Natural killer cell treated with Interleukin-12 subunit alpha and Interleukin-12 subunit beta and Interleukin-15 and Interleukin-18, amount 100 ng/mL, for 72 hours (primary cell): ENCODE results near the gene TBC1D1. TPM values are rescaled to one million over a fixed set of nuclear protein-coding genes. Genes with fewer than 3 reads are reported as not detected.

ENCODE experiments used
- ATAC-seq, 2 donors: fragments of 150-1000 bp; cut with Tn5 transposase in 1 of 2; sonication (Bioruptor Pico), chemical (Tn5 transposase) in 1 of 2; 2 replicates each; pipeline ENCODE4 v1.10.0; 2021
- DNase-seq: peaks from one replicate; pipeline ENCODE4 v3.0.0; 2022; ENCODE audit warnings: low spot score
- H3K27ac Mint-ChIP-seq, 2 donors: 1 replicate in 1 of 2; 2 replicates in 1 of 2; pipeline ENCODE4 v1.8.0; 2022; ENCODE audit warnings: mixed read lengths in 2 of 2, mild to moderate bottlenecking in 1 of 2, moderate library complexity in 1 of 2
- H3K27me3 Mint-ChIP-seq, 2 donors: 1 replicate in 1 of 2; 2 replicates in 1 of 2; pipeline ENCODE4 v1.8.0; 2022; ENCODE audit warnings: mixed read lengths in 2 of 2
- H3K36me3 Mint-ChIP-seq: one replicate; pipeline ENCODE4 v1.8.0; 2022; ENCODE audit warnings: mixed read lengths
- H3K4me1 Mint-ChIP-seq, 2 donors: 1 replicate in 1 of 2; 2 replicates in 1 of 2; pipeline ENCODE4 v1.8.0; 2022; ENCODE audit warnings: low read depth in 2 of 2, mixed read lengths in 2 of 2, mild to moderate bottlenecking in 1 of 2
- H3K4me3 Mint-ChIP-seq: one replicate; pipeline ENCODE4 v1.8.0; 2022; ENCODE audit warnings: mixed read lengths
- H3K9me3 Mint-ChIP-seq: 2 replicates; pipeline ENCODE4 v1.8.0; 2022; ENCODE audit warnings: mixed read lengths
- total RNA-seq, 2 donors: library from RNA; stranded (reverse); gene quantifications; one replicate each; pipeline ENCODE4 v1.2.3, GENCODE V29; 2022

Gene TBC1D1
- total RNA-seq, 2 donors from 2014 or later = 47.9 to 66.6 TPM

- Mint-ChIP-seq H3K36me3 (no peaks in the 10 kb centered on the region), H3K27ac (peak overlapping the region in 1 of 2 donors; percentile 0), H3K27me3 (no peaks in the 10 kb centered on the region), H3K9me3 (no peaks in the 10 kb centered on the region), H3K4me1 (peaks cover 16 to 21% of the 10 kb centered on the region in 2 donors), H3K4me3 (no peak overlapping the region)
- ATAC-seq (no peak), DNase-seq (no peak)
Observed at GRCh38 chr4:38082424-38083385, 191.8 kb downstream of the TBC1D1 start.

GRCh38 chr4:38084877-38085711, 194.2 kb downstream of the TBC1D1 start:
- Mint-ChIP-seq H3K4me3 (no peak overlapping the region), H3K36me3 (peaks cover under 1% of the 10 kb centered on the region), H3K27ac (no peak overlapping the region)

GRCh38 chr4:38085751-38086150, 194.9 kb downstream of the TBC1D1 start:
- no peaks in the 10 kb centered on the region for H3K27me3 Mint-ChIP-seq
- peaks cover 7% of the 10 kb centered on the region for H3K36me3 Mint-ChIP-seq
- H3K9me3 Mint-ChIP-seq = no peaks in the 10 kb centered on the region
- H3K4me1 Mint-ChIP-seq = peaks cover 7 to 11% of the 10 kb centered on the region in 2 donors
- H3K27ac Mint-ChIP-seq = no peak overlapping the region
- DNase-seq = no peak
- H3K4me3 Mint-ChIP-seq = no peak overlapping the region
- ATAC-seq = no peak

More at GRCh38 chr4:38084877-38085711, 194.2 kb downstream of the TBC1D1 start:
- Mint-ChIP-seq H3K9me3 (no peaks in the 10 kb centered on the region), H3K27me3 (no peaks in the 10 kb centered on the region), H3K4me1 (peaks cover under 1 to 9% of the 10 kb centered on the region in 2 donors)
- no peak for DNase-seq
- ATAC-seq = no peak

- no peak overlapping the region for H3K4me3 Mint-ChIP-seq
- no peaks in the 10 kb centered on the region for H3K9me3 Mint-ChIP-seq
- DNase-seq (no peak), ATAC-seq (no peak)
- H3K36me3 Mint-ChIP-seq = peaks cover 13% of the 10 kb centered on the region
- H3K4me1 Mint-ChIP-seq = peaks cover 13 to 16% of the 10 kb centered on the region in 2 donors
- no peak overlapping the region for H3K27ac Mint-ChIP-seq
- no peaks in the 10 kb centered on the region for H3K27me3 Mint-ChIP-seq
Observed at GRCh38 chr4:38086151-38086848, 195.4 kb downstream of the TBC1D1 start.

- peaks cover 13 to 18% of the 10 kb centered on the region in 2 donors for H3K4me1 Mint-ChIP-seq
- no peaks in the 10 kb centered on the region for H3K9me3 Mint-ChIP-seq
- H3K36me3 Mint-ChIP-seq = peaks cover 14% of the 10 kb centered on the region
- no peak overlapping the region for H3K4me3 Mint-ChIP-seq
- H3K27me3 Mint-ChIP-seq = no peaks in the 10 kb centered on the region
- DNase-seq (no peak), ATAC-seq (no peak)
- no peak overlapping the region for H3K27ac Mint-ChIP-seq
Observed at GRCh38 chr4:38086849-38087226, 196.0 kb downstream of the TBC1D1 start.

- H3K27me3 Mint-ChIP-seq = no peaks in the 10 kb centered on the region
- peaks cover 14% of the 10 kb centered on the region for H3K36me3 Mint-ChIP-seq
- H3K4me1 Mint-ChIP-seq = peaks cover 11 to 13% of the 10 kb centered on the region in 2 donors
- no peak overlapping the region for H3K27ac Mint-ChIP-seq
- ATAC-seq (no peak), DNase-seq (no peak)
- H3K4me3 Mint-ChIP-seq = no peak overlapping the region
- H3K9me3 Mint-ChIP-seq = no peaks in the 10 kb centered on the region
Observed at GRCh38 chr4:38088321-38088720, 197.4 kb downstream of the TBC1D1 start.

GRCh38 chr4:38089961-38090360, 199.1 kb downstream of the TBC1D1 start:
- DNase-seq (no peak), ATAC-seq (no peak)
- H3K4me1 Mint-ChIP-seq = peaks cover 11 to 13% of the 10 kb centered on the region in 2 donors
- peaks cover 14% of the 10 kb centered on the region for H3K36me3 Mint-ChIP-seq
- H3K4me3 Mint-ChIP-seq = no peak overlapping the region
- no peak overlapping the region for H3K27ac Mint-ChIP-seq
- H3K9me3 Mint-ChIP-seq = no peaks in the 10 kb centered on the region
- H3K27me3 Mint-ChIP-seq = no peaks in the 10 kb centered on the region

GRCh38 chr4:38090455-38091246, 199.8 kb downstream of the TBC1D1 start:
- no peak for ATAC-seq
- Mint-ChIP-seq H3K4me1 (peaks cover 11 to 13% of the 10 kb centered on the region in 2 donors), H3K27me3 (no peaks in the 10 kb centered on the region), H3K9me3 (no peaks in the 10 kb centered on the region), H3K36me3 (peaks cover 20% of the 10 kb centered on the region), H3K4me3 (no peak overlapping the region), H3K27ac (no peak overlapping the region)
- no peak for DNase-seq

- no peak for DNase-seq
- Mint-ChIP-seq H3K4me3 (no peak overlapping the region), H3K36me3 (peaks cover 22% of the 10 kb centered on the region)
Observed at GRCh38 chr4:38091636-38092035, 200.8 kb downstream of the TBC1D1 start.

GRCh38 chr4:38092701-38093100, 201.8 kb downstream of the TBC1D1 start:
- H3K4me1 Mint-ChIP-seq = peaks cover 9 to 13% of the 10 kb centered on the region in 2 donors
- H3K9me3 Mint-ChIP-seq = no peaks in the 10 kb centered on the region
- ATAC-seq (no peak), DNase-seq (no peak)
- H3K27ac Mint-ChIP-seq = no peak overlapping the region
- no peaks in the 10 kb centered on the region for H3K27me3 Mint-ChIP-seq
- H3K4me3 Mint-ChIP-seq = no peak overlapping the region
- peaks cover 22% of the 10 kb centered on the region for H3K36me3 Mint-ChIP-seq

More at GRCh38 chr4:38091636-38092035, 200.8 kb downstream of the TBC1D1 start:
- H3K27ac Mint-ChIP-seq = peak overlapping the region in 1 of 2 donors; percentile 34
- H3K4me1 Mint-ChIP-seq = peaks cover 11 to 13% of the 10 kb centered on the region in 2 donors
- ATAC-seq = no peak
- no peaks in the 10 kb centered on the region for H3K9me3 Mint-ChIP-seq
- H3K27me3 Mint-ChIP-seq = no peaks in the 10 kb centered on the region

- H3K9me3 Mint-ChIP-seq = no peaks in the 10 kb centered on the region
- H3K36me3 Mint-ChIP-seq = peaks cover 22% of the 10 kb centered on the region
- no peak for ATAC-seq
- DNase-seq = no peak
- H3K4me1 Mint-ChIP-seq = peaks cover 13 to 17% of the 10 kb centered on the region in 2 donors
- no peak overlapping the region for H3K27ac Mint-ChIP-seq
- no peaks in the 10 kb centered on the region for H3K27me3 Mint-ChIP-seq
- H3K4me3 Mint-ChIP-seq = no peak overlapping the region
Observed at GRCh38 chr4:38094419-38094818, 203.5 kb downstream of the TBC1D1 start.

- no peak overlapping the region for H3K27ac Mint-ChIP-seq
- peaks cover 15% of the 10 kb centered on the region for H3K36me3 Mint-ChIP-seq
- H3K27me3 Mint-ChIP-seq = no peaks in the 10 kb centered on the region
- H3K4me1 Mint-ChIP-seq = peaks cover 15 to 24% of the 10 kb centered on the region in 2 donors
- no peak for DNase-seq
- H3K9me3 Mint-ChIP-seq = no peaks in the 10 kb centered on the region
- ATAC-seq = no peak
- no peak overlapping the region for H3K4me3 Mint-ChIP-seq
Observed at GRCh38 chr4:38095691-38096090, 204.8 kb downstream of the TBC1D1 start.

- DNase-seq = no peak
- Mint-ChIP-seq H3K27me3 (no peaks in the 10 kb centered on the region), H3K4me1 (peaks cover 8 to 21% of the 10 kb centered on the region in 2 donors), H3K27ac (no peak overlapping the region), H3K4me3 (no peak overlapping the region), H3K36me3 (peaks cover 7% of the 10 kb centered on the region), H3K9me3 (no peaks in the 10 kb centered on the region)
- no peak for ATAC-seq
Observed at GRCh38 chr4:38097818-38098217, 206.9 kb downstream of the TBC1D1 start.
